Hepatocyte (in vitro differentiated cells): Measurements from ENCODE around the gene KIF26B.

Experiments used
- CTCF ChIP-seq: fragments of 200-600 bp; sonication (generic); IDR thresholded peaks from 2 replicates; pipeline ENCODE4 v1.5.1; 2016; ENCODE audit warnings: antibody characterized with exemption, mild to moderate bottlenecking; ENCODE audit not compliant: poor library complexity
- EZH2phosphoT487 ChIP-seq: fragments of 200-600 bp; sonication (generic); IDR thresholded peaks from one replicate; pipeline ENCODE4 v1.6.1; 2018; ENCODE audit warnings: antibody characterized with exemption, mild to moderate bottlenecking, low read depth, moderate library complexity; ENCODE audit not compliant: unreplicated experiment, severe bottlenecking

GRCh38 chr1:245611251-245611650 is 456.5 kb downstream of the KIF26B start:
- no peak for TF ChIP-seq CTCF
- no peak for TF ChIP-seq EZH2phosphoT487
